GM11168 (cell line): ENCODE results near the gene SOX15.

Source experiments
- in situ Hi-C: fragments of 300-500 bp; cut with MboI; formaldehyde crosslinking; loops from one replicate; pipeline ENCODE4 v1.12.0; 2022; ENCODE audit warnings: low sequenced_read_pairs; ENCODE audit not compliant: unreplicated experiment

SOX15 gene

DNA sequence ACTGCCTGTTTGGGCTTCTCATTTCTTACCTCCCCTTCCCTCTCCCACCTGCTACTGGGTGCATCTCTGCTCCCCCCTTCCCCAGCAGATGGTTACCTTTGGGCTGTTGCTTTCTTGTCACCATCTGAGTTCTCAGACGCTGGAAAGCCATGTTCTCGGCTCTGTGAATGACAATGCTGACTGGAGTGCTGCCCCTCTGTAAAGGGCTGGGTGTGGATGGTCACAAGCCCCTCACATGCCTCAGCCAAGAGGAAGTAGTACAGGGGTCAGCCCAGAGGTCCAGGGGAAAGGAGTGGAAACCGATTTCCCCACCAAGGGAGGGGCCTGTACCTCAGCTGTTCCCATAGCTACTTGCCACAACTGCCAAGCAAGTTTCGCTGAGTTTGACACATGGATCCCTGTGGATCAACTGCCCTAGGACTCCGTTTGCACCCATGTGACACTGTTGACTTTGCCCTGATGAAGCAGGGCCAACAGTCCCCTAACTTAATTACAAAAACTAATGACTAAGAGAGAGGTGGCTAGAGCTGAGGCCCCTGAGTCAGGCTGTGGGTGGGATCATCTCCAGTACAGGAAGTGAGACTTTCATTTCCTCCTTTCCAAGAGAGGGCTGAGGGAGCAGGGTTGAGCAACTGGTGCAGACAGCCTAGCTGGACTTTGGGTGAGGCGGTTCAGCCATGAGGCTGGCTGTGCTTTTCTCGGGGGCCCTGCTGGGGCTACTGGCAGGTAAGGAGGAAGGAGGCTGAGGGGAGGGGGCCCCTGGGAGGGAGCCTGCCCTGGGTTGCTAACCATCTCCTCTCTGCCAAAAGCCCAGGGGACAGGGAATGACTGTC is 10.7 kb downstream of the SOX15 start, which contains the start of gene CD68:
CD68 (plus strand) TSS at position 638 of the 833 bp plus-strand sequence; CDS start at position 678, 40 bp downstream.
- in situ Hi-C loops, result no loop called here

DNA sequence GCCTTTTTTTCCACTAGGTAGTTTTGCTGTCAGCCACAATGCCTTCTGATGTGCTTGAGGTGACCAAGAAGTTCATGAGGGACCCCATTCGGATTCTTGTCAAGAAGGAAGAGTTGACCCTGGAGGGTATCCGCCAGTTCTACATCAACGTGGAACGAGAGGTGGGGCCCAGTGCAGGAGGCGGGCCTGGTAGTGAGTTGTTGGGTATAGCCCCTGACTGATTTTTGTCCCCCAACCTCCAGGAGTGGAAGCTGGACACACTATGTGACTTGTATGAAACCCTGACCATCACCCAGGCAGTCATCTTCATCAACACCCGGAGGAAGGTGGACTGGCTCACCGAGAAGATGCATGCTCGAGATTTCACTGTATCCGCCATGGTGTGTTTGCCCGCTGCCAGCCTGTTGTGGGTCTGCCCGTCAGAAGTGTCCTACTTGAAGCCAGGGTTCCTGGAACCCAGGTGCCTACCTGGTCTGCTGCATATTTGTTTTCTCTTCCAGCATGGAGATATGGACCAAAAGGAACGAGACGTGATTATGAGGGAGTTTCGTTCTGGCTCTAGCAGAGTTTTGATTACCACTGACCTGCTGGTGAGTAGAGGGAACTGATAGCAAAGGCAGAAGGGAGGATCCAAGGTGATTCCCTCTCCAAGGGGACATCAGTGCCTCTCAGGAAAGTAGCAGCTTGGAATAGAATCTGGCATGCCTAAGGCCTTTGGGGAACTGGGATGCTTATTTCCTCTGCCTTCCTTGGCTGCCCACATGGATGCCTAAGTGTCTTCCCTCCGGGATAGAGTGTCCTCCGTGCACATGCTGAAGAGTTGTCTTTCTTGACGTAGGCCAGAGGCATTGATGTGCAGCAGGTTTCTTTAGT is 12.3 kb downstream of the SOX15 start:
- in situ Hi-C loops, result no loop called here

DNA sequence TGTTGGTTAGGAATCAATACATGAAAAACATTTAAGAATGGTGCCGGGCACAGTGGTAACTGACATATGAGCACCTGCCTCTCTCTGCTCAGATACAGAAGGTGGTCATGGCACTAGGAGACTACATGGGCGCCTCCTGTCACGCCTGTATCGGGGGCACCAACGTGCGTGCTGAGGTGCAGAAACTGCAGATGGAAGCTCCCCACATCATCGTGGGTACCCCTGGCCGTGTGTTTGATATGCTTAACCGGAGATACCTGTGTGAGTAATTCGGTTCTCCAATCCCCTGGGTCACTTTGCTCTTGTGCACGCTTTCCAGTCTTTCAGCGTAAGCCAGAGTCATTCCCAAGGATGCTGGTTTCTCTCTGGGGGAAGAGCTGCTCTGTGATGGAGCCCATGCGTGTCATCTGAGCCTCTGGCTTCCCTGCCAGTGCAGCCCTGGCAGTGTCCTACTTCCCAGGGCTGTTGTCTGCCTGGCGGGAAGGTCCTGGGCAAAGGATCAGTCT is 13.4 kb downstream of the SOX15 start:
- in situ Hi-C loops, result no loop called here

DNA sequence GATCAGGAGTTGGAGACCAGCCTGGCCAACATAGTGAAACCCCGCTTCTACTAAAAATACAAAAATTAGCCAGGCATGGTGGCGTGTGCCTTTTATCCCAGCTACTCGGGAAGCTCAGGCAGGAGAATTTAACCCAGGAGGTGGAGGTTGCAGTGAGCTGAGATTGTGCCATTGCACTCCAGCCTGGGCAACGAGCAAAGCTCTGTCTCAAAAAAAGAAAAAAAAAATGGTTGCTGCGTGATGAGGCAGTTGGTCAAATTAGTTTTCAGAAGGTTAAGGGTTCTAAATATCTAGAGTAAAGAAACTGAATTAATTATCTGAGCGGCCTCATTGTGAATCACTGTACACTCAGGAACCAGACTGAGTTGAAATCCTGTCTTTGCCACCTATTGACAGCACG is 13.9 kb downstream of the SOX15 start:
- in situ Hi-C loops, result no loop called here

DNA sequence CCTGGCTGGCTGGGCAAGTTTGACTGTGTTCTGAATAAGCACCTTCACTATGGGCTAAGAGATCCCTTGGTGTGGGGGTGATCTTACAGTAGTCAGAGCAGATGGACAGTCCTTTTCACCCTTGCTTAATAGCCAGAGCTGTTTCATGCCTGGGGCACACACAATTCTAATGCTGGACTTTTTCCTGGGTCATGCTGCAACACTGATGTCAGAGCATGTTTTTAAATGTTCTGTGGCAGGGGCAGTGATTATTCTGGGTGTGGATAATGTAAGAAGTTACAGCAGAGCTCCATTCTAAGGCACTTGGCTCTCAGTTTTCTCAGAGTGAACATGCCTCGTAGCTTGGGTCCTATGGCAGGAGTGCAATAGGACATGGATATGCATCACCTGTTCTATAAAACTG is 14.4 kb downstream of the SOX15 start:
- in situ Hi-C loops, result no loop called here

DNA sequence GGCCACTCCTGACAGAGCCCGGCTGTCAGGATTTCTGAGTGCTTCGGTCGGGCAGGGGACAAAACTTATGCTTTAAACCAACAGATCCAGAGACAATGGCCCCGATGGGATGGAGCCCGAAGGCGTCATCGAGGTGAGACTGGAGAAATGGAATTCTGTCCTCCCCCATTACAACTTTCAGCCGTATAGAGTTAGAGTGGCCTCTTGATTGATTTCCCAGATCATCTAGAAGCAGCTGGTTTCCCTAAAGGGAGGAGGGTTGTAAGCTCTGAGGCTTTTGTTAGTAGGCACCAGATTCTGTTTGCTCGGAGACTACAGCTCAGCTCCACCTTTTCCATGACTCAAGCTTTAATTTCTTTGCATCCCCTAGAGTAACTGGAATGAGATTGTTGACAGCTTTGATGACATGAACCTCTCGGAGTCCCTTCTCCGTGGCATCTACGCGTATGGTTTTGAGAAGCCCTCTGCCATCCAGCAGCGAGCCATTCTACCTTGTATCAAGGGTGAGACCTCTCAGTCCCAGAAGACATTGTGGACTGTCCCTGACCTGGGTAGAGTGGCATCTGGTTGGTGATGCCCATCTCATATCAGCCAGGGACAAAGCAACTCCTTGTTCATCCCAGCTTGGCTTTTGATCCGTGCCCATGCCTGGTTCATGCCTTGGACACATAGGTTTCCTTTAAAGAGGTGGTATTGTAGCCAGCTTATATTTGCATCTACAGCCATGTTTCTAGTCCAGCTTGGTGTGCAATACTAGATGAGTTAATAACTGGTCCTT is 15.5 kb downstream of the SOX15 start:
- in situ Hi-C loops, result no loop called here

DNA sequence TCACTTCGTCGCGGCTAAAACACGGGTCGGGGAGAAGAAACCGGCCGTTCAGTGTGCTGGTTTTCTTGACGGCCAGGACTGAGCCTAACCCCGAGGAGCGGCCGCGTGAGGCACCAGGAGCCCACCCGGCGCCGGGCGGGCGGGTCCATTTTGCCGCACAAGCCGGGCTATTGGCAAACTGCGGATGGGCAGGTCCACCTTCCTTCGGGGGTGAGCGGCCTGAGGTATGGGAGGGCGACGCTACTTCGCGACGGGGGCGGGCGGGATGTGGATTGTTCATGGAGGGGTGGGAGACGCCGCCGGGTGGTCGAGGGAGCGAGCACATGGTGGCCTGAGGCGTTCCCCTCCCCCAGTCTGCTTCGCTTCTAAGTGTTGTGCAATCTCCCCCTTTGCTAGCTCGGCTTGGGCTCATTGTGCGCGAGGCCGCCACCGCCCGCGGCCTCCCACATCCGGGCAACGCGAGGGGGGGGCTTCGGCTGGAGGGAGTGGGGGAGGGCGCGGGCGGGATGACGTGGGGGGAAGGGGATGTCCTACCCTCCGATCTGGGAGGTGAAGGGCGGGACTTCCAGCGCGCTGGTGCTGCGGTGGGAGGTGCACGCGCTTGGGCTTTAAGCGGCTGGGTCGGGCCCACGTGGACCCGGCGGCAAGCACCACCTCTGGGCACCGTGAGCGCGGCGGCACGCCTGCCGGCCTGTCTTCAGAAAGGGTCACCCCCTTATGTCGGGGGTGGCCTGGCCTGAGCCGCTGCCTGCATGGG is 16.4 kb downstream of the SOX15 start:
- in situ Hi-C loops, result no loop called here

DNA sequence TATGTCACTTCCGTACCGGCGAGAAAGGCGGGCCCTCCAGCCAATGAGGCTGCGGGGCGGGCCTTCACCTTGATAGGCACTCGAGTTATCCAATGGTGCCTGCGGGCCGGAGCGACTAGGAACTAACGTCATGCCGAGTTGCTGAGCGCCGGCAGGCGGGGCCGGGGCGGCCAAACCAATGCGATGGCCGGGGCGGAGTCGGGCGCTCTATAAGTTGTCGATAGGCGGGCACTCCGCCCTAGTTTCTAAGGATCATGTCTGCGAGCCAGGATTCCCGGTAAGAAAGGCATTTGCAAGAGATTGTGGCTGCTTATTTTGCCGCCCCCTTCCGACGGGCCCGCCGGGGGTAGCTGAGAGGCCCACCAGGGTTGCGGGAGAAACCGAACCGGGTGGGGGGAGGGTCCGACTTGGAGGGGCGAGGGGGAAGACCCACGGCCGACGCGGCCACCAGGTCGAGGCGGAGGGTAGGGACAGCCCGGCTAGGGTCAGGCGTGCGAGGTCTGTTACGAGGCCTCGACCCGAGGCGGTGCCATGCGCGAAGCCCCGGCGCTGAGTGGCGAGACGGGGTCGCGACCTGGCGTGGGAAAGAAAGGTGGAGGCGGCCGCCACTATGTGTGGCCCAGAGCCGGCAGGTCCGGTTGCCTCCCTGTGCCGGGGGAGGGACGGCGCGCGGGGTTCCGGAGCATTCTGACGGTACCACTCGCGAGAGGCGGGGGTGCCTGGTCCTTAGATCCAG is 17.1 kb downstream of the SOX15 start:
- in situ Hi-C loops, result no loop called here

DNA sequence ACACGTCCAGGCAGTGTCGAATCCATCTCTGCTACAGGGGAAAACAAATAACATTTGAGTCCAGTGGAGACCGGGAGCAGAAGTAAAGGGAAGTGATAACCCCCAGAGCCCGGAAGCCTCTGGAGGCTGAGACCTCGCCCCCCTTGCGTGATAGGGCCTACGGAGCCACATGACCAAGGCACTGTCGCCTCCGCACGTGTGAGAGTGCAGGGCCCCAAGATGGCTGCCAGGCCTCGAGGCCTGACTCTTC is 17.6 kb downstream of the SOX15 start:
- in situ Hi-C loops, result no loop called here

DNA sequence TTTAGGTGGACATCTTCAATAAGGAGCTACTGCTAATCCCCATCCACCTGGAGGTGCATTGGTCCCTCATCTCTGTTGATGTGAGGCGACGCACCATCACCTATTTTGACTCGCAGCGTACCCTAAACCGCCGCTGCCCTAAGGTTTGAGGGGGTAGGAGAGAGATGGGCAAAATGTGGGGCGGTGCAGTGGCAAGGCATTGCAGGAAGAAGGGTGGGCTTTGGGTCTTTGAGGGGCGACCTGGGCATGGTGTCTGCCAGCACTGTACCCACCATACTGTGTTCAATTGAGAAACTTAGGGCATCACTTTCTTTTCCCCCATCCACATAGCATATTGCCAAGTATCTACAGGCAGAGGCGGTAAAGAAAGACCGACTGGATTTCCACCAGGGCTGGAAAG is 19.5 kb downstream of the SOX15 start:
- in situ Hi-C loops, result no loop called here

DNA sequence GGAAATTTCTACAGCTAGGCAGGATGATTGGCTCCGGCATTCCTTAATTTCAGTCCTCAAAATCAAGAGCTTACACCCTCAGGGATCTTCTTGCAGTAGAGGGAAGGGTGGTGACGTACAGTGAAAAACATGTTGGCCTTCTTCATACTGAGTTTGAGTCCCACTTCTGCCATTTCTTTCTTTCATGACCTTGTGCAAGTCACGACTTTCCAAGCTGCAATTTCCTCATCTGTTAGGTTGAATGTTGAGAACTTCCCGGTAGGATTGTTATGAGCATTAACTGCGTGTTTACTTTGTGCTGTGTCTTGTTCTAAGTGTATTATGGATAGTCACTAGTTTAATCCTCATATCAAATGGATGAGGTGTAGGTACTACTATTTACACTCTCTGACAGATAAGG is 20.3 kb downstream of the SOX15 start:
- in situ Hi-C loops, result no loop called here

DNA sequence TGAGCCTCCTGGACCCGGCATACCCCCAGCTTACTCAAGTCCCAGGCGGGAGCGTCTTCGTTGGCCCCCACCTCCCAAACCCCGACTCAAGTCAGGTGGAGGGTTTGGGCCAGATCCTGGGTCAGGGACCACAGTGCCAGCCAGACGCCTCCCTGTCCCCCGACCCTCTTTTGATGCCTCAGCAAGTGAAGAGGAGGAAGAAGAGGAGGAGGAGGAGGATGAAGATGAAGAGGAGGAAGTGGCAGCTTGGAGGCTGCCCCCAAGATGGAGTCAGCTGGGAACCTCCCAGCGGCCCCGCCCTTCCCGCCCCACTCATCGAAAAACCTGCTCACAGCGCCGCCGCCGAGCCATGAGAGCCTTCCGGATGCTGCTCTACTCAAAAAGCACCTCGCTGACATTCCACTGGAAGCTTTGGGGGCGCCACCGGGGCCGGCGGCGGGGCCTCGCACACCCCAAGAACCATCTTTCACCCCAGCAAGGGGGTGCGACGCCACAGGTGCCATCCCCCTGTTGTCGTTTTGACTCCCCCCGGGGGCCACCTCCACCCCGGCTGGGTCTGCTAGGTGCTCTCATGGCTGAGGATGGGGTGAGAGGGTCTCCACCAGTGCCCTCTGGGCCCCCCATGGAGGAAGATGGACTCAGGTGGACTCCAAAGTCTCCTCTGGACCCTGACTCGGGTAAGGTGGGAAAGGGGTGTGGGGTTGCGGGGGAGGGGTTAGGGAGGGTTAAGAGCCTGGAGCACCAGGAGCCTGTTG is 26.6 kb downstream of the SOX15 start:
- in situ Hi-C loops, result no loop called here

DNA sequence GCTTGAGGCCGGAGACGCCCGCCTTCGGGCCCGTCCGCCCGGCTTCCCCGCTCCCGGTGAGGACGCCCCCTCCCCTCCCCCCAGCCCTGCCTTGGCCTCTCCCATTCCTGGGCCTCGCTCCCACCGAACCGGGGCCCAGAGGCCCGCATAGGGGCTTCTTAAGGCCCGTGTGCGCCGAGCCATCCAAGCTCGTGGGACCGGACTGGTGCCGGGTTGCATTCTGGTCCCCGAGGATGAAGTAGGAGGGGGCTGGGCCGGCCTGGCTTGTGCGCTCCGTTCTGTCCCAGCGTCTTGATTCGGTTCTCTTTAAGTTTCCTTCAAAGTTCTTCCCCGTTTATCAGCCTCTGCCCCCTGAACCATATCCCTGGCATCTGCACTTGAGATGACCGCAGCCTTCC is 27.7 kb downstream of the SOX15 start:
- in situ Hi-C loops, result no loop called here

DNA sequence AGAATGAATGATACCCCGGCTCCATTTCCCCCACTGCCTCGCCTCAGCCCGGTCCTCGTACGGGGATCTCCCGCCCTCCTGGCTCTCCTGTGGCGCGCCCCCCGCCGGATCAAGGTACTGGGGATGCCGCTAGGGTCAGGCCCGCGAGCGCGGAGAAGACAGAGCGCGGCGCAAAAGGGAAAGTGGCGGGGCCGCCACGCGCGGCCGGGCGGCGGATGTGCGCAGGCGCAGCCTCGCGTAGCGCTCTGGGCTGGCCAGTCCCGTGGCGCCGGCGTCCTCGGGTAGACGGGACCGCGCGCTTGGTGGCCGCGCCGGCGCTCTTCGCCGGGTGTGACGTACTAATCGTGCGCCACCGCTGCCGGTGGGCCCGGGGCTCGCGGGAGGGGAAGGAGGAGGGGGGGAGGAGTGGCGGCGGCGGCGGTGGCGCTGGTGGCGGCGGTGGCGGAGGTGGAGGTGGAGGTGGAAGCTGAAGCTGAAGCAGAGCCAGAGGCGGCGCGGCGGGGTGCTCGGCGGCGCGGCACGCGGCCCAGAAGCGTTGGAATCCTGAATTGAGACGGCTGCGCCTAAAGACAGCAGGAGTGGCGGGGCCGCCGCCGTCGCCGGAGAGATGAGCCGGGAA is 28.2 kb downstream of the SOX15 start, which contains the start of gene SENP3:
SENP3 (plus strand) TSS at position 331 of the 619 bp plus-strand sequence. CDS start 1,158 bp downstream, outside the sequence.
- in situ Hi-C loops, result no loop called here

DNA sequence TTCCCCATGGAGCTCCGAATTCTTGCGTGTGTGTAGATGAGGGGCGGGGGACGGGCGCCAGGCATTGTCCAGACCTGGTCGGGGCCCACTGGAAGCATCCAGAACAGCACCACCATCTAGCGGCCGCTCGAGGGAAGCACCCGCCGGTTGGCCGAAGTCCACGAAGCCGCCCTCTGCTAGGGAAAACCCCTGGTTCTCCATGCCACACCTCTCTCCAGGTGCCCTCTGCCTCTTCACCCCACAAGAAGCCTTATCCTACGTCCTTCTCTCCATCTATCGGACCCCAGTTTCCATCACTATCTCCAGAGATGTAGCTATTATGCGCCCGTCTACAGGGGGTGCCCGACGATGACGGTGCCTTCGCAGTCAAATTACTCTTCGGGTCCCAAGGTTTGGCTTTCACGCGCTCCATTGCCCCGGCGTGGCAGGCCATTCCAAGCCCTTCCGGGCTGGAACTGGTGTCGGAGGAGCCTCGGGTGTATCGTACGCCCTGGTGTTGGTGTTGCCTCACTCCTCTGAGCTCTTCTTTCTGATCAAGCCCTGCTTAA is 28.8 kb downstream of the SOX15 start:
- in situ Hi-C loops, result no loop called here

DNA sequence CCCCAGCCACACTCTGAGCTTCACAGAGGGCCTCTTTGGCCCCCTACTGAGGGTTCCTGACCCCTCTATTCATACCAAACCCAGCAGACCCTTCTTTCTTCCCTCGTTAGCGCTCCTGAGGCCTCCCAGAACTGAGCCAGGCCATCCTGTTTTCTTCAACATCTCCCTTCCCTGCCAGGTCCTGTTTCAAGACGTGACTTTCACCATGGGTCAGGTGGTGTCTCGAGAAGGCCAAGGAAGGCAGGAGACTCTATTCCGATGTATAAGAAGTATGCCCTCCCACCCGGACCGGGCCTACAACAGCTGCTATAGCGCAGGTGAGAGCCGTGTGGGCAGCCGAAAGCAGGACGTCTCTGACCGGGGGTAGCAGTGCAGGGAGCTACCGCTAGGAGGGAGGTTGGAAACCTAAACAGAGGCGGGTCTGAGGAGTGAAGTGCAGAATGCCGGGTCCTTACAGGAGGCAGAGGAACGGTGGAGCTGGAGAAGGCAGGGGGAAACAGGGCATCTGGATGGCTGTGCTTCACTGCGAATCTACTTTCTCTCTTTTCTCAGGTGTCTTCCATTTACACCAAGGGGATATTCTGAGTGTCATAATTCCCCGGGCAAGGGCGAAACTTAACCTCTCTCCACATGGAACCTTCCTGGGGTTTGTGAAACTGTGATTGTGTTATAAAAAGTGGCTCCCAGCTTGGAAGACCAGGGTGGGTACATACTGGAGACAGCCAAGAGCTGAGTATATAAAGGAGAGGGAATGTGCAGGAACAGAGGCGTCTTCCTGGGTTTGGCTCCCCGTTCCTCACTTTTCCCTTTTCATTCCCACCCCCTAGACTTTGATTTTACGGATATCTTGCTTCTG is 29.5 kb downstream of the SOX15 start:
- in situ Hi-C loops, result no loop called here
